GM18861 (cell line): ENCODE data around the gene ARHGAP15.

Source experiments
- ATAC-seq: cut with Tn5 transposase; IDR thresholded peaks from one replicate; pipeline ENCODE4 v1.9.1; 2021; ENCODE audit not compliant: unreplicated experiment

The ARHGAP15 gene

DNA sequence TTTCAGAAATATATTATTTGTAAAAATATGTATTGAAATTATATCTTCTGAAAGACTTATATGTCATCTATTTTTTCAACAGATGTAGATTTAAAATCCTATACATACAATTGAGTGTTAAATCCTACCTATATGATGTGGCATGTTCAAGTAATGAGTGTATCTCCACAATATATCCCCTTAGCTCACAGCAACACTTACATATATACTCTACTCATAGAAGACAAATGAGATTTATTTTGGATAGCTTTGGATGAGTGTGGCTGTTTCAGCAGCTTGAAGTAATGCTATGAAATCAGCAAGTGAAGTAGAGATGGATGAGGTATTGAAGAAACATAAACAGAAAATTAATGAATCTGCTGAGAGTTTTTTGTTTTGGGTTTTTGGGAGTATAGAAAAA lies 263.1 kb downstream of the ARHGAP15 start:
- ATAC-seq, result no peak

DNA sequence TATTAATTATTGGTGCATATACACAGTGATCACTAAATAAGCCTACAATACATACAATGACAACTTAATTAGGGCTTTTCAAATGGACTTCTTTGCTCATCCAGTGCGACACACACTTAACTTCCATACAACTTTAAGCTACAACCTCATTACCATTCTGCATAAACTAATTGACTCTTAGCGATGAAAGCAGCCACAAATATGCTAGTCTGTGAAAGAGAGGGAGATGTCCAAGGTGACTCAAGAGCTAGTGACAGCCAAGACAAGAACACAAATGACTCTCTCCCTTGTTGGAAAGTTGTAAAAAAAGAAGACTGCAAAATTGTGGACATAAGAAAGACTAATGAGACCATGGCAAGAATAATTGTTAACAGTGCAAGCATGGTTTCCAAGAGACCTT lies 264.8 kb downstream of the ARHGAP15 start:
- no peak for ATAC-seq

DNA sequence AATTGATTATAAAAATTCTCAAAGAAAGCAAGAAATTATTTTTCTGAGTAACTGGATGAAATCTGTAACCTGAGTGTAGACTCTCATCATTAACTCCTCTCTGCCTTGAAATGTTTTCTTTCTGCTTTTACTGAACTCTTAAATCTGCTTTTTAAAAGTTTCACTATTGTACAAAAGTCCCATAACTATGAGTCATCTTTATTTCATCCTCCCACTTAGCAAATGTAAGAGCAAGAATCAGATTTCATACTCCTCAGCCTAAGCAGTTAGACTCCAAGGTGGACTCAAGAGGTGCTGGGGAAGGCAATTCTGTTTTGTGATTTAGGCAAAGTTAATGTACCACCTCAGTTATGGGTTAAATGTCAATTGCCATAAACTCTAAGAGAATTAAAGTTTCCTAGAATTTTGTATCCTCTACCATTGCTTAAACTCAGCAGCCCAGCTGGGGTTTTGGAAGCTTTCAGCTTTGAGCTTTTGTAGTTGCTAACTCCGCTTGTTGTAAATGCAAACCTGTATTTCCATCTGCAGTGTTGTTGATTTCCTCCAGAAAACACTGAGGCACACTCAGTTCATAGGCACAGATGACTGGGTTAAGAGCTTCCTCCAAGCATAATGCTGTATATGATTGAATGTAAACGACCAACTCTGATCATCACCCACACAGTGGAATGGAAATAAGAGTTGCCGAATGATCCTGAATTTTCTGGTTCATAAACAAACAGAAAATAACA lies 268.8 kb downstream of the ARHGAP15 start:
- peak; percentile 75 for ATAC-seq

DNA sequence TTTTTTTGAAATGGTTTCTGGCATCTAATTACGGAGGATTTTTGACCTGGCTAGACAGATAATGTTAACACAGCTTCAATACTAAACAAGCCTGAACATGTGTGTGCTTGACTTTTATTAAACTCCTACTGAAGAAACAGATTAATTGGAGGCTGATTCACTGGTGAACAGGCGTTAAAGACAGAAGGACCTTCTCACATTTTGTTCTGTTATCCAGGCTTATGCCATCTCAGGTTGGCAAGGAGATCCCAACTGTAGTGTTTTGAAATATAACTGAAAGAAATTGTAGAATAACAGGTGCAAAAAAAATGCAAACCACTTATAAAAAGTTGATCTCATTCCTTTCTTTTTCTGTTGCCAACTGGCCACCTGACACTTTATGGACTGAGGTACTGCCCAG lies 269.6 kb downstream of the ARHGAP15 start:
- no peak for ATAC-seq

DNA sequence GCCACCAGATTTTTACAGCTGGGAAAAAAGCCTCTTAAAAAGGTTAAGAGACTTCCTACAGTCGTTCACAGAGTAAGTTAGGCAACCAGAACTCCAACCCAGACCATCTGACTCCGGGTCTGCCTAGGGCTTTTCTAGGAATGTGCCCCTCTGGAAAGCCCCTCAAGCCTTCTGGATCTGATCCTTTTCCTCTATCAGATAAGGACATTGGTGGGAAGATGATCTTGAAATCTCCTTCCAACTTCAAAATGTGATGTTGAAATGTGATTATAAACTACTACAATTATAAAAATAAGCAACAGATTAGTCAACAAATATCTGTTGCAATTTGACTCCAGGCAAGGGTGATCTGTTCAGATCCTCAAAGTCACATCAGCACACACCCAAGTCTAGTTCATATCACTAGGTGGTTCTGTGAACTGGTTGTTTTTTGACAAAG lies 270.4 kb downstream of the ARHGAP15 start:
- no peak for ATAC-seq

DNA sequence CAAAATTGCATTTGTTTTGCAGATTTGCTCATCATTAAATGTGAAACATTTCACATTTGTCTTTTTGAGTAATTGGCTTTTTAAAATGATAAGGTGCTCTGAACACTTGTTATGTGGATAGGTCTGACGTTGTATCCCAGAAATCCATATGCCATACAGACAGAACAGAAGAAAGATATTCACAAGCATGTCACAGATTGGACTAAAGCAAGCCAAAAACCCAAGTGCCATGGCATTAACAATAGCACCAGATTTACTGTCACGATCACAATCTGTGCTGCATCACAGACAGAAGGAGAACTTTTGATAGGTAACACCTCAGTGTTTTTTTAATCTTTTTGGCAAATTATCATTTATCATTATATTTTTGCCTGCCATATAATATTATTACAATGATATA lies 272.6 kb downstream of the ARHGAP15 start:
- no peak for ATAC-seq

DNA sequence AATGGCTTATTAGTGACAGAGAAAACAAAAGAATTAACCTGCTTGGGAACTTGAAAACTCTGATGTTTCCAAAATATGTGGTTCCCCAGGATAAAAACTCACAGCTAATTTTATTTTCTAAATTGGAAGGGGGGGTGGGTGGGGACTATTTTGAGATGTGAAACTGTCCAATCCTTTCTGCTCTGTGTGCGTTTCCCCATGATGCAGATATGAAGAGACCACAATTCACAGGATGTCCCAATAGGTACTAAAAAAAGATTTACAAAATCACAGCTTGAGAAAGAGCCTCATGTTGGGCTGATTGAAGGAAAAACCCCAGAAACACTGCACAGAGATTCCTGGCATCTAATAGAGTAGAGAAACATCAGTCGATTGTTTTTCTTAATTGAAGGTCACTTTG lies 273.2 kb downstream of the ARHGAP15 start:
- no peak for ATAC-seq

DNA sequence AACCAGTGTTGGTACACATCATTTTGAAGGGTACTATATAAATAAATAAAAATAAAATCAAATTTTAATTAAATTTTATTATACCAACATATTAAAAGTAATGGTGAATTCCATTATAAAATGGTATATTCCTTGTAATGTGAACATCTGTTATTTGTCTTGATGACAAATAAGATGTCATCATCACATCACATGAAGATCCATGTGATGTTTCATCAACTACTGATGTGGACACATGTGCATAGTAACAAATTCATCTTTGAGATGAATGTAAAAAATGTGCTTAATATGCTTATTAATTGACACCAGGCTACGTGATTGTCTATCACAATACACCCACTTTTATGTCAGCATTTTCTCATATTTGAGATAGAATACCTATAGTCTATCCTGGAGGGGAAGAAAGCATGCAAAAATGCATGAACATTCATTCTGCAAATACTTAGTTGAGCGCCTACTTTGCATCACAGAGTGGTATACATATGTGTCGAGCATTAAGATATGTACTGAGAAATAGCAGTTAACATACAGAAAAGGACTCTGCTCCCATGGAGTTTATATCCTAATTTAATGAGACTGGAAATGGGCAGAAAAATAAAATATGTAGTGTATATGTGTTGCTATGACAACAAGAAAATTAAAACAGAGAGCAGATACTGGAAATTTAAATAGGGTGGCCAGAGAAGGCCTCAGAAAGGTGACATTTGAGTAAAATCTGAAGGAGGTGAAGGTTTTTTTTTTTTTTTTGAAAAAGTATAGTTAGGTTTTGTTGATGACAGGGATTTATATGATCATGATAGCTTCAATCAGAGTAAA lies 281.1 kb downstream of the ARHGAP15 start:
- no peak for ATAC-seq

DNA sequence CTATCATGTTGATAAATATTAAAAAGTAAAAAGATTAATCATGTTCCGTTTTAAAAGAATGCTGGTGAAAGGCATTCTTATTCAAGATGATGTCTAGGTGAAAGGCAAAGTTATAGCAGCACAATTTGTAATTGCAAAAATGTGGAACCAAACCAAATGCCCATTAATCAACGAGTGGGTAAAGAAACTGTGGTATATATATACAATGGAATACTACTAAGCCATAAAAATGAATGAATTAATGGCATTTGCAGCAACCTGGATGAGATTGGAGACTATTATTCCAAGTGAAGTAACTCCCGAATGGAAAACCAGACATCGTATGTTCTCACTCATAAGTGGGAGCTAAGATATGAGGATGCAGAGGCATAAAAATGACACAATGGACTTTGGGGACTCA lies 286.4 kb downstream of the ARHGAP15 start:
- ATAC-seq, result no peak

DNA sequence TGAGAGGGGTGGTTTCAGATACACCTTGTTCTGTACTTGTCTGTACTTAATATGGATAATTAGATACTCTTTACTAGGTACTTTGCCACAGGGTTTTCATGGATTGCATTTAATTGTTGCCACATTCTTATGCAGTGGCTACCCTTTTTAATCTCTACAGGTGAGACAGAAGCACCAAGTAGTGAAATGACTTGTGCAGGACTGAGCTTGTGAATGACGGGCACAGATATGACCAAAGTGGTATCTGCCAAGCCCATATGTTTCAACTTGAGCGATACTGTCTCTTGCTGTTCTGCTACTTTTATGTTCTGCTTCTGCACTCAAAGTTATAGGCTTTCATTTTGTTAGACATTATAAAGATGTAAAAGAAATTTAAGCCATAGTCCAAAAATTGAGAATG lies 288.2 kb downstream of the ARHGAP15 start:
- ATAC-seq, result no peak

DNA sequence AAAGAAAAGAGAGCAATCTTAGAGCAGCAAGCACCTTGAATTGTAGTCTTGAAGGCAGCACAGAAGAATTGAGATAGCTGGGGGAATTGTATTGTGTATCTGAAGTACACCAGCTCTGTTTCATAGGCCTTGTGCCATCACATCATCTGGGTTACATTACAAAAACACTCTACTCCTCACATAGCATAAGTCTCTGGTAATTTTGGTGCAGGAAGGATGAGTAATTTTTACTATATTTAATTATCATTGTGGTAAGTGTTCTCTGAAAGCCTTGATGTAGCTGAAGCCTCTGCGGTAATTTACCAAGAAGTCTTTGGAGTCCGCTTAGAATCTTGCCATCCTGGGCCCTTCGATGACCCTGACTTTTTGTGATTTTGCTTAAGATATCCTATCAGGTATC lies 291.1 kb downstream of the ARHGAP15 start:
- ATAC-seq, result no peak

DNA sequence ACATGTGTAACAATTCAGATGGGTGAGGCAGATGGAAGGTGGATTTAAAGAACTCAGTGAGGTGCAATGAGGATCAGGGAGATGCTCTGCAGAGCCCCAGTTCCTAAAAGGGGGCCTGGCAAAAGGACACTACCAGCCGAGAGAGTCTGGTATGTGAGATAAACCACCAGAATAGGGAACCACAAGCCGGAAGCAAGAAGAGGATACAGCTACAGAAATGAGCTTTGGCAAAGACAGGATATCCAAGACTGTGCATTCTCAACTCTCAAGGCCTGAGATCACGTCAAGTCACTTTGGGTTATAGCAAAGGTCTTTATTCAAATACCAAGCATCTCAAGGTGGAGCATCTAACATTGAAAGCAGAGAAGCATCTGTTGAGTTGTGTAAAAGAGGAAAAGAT lies 293.5 kb downstream of the ARHGAP15 start:
- peak; percentile 70 for ATAC-seq

DNA sequence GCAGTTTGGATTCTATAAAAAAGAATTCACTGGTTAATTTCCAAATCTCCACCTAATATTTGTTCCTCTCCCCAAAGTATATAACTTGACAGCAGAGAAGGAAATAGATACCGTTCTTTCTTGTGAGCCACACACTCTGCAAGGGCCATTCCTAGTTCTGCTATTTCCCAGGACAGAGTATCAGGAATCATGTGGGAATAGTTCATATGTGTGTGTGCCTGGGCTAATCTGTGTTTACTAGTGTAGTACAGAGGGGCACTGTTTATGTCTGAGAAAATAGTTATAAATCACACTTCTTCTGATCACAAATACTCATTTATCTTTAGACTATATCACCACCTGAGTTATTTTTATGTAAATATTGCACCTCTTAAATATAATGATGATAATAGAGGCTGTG lies 296.7 kb downstream of the ARHGAP15 start:
- no peak for ATAC-seq

DNA sequence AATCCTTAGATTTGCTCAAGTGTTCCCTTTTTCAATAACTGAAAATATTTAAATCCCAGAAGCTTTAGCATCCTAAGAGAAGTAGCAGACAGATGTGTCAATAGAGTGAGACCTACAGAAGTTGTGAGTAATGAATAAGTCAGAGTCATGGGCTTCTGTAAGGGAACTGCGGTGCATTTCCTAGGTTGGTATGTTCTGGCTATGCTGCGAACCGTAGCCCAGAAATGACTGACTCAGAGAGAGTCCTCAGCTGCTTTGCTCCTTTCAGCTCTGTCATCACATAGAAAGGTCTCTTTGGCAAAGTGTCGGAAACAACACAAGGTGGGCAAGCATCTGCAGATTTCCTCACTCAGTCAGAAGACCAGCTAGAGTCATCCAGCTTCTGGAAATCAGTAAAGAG lies 297.1 kb downstream of the ARHGAP15 start:
- ATAC-seq, result no peak

DNA sequence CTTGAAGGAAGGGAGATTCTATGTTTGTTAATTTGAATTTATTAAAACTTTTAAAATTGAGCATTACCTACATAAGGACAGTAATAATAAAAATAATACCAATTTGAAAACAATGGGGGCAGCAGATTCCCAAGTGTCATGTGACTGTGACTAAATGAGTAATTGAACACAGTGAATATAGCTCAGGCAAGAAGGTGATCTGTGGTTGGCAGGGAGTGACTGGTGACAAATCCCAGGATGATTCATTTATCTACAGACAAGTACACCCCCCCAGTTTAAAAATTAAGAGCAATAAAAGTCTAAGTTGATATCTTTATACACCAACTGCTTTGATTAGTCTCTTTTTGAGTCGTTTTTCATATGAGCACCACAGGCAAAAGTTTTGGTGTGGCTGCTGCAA lies 299.5 kb downstream of the ARHGAP15 start:
- ATAC-seq, result no peak

DNA sequence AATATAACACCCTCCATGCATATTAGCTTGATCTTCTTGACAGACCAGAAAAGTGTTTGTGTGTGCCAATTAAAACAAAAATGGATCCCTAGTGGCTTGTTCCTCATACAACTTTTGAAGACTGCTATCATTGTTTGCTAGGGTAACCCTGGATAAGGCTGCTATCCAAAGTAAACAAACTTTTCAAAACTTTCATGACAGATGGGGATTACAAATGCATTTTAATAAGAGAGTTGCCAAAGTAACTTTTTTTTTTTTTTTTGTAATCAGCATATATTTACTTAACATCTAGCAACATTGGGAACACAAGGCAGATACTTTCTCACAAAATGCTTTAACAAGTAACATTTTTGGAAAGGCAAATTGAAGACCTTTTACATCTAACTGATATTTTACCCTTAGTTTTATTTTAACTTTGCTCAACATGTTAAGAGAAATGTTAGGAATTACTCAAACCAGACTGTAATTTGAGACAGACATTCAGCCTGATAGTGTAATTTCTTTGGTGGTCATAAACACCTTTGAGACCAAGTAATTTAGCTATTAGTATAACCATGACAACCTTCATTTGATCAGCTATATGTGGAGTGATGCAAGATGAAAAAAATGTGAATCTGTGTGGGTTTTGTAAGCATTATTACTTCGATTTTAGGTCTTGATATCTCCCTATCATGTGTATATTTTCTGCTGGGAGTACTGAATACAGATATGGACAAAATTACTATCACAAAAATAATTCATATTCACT lies 300.9 kb downstream of the ARHGAP15 start:
- ATAC-seq, result no peak

DNA sequence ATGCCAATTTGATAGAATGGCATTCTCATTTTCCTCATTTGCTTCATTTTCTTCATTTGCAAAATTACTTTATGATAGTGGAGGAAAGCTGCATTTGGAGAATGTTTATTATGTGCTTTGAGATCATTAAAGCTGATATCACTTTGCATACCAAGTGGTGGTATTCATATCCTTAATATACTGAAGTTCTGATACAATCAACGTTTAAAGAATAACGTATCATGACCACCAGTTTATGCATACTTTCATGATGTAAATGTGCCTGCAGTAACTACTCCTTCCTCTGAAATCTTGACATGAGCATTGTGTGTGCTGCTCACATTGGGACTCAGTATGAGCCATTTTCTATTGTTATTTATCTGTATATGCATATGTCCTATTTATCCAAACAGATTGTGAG lies 302.1 kb downstream of the ARHGAP15 start:
- ATAC-seq, result no peak

DNA sequence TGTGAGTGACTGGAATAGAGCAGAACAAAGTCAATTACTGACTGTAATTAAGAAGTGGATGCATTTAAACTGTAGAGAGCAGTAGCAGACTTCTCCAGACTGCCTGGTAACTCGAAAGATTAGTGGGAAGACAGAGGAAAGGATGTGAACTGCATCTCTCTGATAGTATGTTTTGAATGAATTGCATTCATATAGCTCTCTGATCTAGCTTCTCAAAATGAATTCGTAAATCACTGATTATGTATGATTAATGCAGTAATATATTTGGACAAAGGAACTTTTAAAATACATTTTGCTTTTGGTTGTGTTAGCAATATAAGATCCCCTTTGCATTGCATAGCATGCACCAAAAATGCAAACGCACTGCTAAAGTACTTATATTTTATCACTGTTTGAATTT lies 304.0 kb downstream of the ARHGAP15 start:
- no peak for ATAC-seq

DNA sequence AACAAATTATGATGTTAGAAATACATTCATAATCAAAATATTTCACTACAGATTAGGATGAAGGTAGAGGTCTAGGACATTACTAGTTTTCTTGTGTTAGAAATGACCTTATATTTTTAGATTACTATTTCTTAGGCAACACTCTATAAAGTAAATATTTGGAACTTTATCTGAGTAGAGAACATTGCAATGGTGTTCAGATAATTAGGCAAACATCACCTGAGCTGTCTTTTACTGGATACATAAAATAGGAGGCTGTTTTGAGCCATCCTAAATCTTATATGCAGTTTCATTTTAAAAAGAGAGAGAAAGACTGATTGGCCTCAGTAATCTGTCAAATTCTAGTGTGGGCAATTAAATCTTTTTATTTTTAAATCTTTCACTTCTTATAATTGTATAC lies 304.6 kb downstream of the ARHGAP15 start:
- ATAC-seq, result no peak

DNA sequence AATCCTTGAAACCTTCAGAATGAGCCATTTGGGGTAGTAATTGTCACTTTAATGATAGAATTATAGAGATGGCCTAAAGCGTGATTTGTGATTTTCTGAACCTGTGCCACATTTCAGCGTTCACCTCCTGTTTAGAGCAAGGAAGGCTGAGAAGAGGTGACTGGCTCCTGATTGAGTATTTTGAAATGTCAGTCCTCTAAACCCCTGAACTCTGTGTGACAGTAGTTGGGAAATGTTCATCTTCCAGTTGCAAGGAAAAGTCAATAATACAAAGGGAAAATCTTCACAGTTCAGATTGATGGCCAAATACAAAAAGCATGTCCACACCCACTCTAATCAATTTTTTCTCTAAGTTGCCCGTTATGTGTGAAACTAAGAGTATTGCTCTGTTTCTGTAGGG lies 305.2 kb downstream of the ARHGAP15 start:
- no peak for ATAC-seq

DNA sequence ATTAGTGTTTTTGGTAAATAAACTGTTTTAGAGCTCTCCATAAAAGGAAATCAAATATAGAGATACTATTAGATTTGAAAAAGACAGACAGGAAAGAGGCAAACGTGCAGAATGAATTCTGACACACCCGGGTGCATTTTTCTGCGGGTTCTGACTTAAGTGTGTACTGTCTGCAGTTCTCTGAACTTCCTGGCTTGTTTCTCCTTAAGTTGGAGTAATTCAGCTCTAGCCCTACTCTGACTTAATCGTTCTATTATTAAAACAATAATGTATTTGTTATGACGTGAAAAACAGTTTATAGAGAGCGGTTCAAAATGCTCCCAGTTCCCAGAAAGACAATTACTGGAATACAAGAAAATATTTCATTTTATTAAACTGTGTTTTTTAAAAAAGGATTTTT lies 305.9 kb downstream of the ARHGAP15 start:
- no peak for ATAC-seq

DNA sequence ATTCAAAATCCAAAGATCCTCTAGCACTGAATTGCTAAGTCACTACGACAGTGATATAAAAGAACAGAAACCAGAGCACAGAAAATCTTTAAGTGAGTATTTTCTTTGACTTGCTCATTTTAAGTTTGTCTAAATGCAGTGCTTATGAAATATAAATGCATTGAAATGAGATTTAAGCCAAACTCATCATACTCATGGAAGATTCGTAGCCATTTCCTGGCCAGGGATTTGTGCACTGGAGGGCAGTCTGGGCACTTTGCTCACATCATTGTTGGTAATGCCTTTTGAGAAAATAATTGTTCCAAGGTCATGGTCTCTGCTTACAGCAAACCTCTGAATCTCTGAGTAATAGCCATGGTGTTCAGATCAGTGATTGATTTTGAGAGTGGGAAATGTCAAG lies 307.7 kb downstream of the ARHGAP15 start:
- ATAC-seq, result no peak
